OCI-LY1 (cell line): Measurements from ENCODE around the gene BTBD9.

Experiments
- CTCF ChIP-seq: fragments of 200-600 bp; sonication (generic), shearing (Covaris generic); IDR thresholded peaks from 2 replicates; pipeline ENCODE4 v1.5.1; 2017; ENCODE audit warnings: mild to moderate bottlenecking, antibody characterized with exemption, low read length, moderate library complexity, mixed read lengths
- EZH2 ChIP-seq: fragments of 200-600 bp; sonication (generic), shearing (Covaris generic); IDR thresholded peaks from 2 replicates; pipeline ENCODE4 v1.8.0; 2017; ENCODE audit warnings: borderline replicate concordance, mixed run types, mild to moderate bottlenecking, antibody characterized with exemption, low read length, moderate library complexity, mixed read lengths

DNA sequence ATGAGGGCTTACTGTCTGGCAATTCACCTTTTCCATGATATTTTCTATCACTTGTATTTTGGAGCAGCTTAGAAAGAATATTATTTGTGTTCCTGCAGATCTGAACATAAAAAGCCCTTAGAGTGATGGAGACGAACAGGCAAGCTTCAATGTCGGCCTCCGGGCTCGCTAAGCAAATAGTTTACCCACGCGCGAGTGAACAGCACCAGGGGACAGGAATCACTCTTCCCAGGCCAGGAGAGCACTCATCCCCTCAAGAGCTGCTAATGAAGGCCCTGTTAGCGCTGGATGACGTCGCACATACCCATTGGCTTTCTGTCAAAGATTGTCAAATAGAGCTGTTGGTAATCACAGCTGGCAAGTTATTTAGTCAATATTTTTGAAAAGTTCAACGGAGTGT is 424.5 kb downstream of the BTBD9 start:
- TF ChIP-seq CTCF: no peak
- TF ChIP-seq EZH2: no peak
